Measurements from ENCODE around the gene UIMC1. TPM values are rescaled to one million over a fixed set of nuclear protein-coding genes. Genes with fewer than 3 reads are reported as not detected.
A peak's percentile ranks its signal among the peaks of the same experiment; 100 is the strongest.

Gene UIMC1
- polyA plus RNA-seq, 3 donors: 14.8 to 35.6 (median 19.1) TPM

DNA sequence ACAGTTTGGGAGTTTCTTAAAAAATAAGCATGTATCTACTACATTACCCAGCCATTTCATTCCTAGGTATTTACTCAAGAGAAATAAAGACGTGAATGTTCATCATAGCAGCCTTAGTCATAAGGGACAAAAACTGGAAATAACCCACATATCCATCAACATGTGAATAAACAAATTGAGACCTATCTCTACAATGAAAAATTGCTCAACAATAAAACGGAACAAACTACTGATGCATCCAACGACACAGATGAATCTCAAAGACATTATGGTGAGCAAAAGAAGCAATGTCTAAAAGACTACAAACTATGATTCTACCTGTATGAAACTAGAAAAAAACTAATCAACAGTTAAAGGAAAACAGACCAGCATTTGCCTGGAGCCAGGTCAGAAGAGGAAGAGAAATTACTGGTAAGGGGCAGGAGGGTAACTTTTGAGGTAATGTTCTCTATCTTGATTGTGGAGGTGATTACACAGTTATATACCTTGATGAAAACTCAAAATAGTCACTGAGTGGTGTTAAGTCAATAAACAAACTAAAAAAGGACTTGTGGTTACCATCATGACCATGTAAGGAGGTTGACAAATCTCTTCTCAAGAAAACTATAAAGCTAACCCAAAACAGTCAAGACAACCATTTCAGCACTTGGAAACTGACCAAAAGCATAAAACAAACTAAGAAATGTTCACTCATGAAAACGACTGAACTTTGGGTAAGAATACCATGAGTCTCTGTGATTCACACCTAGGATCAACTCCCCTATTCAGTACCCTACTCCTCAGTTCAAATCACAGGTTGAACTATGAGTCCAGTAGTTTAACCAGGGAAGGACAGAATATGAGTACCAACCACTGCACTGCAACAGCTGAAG lies 10.4 kb downstream of the UIMC1 start:
- no peaks in the 10 kb centered on the region for H4K20me1 ChIP-seq (ENCODE audit: insufficient read depth, low read length)
- no peaks in the 10 kb centered on the region for H3K9me3 ChIP-seq (replicated peaks in 1 of 2; ENCODE audit: control insufficient read depth in 1 of 2, insufficient read depth in 1 of 2, low read length in 2 of 2)
- peak overlapping the region; percentile 99 to 100 for H3K27ac ChIP-seq (ENCODE audit: low read depth in 1 of 2, low read length in 2 of 2)
- TF ChIP-seq, protein P1, sequence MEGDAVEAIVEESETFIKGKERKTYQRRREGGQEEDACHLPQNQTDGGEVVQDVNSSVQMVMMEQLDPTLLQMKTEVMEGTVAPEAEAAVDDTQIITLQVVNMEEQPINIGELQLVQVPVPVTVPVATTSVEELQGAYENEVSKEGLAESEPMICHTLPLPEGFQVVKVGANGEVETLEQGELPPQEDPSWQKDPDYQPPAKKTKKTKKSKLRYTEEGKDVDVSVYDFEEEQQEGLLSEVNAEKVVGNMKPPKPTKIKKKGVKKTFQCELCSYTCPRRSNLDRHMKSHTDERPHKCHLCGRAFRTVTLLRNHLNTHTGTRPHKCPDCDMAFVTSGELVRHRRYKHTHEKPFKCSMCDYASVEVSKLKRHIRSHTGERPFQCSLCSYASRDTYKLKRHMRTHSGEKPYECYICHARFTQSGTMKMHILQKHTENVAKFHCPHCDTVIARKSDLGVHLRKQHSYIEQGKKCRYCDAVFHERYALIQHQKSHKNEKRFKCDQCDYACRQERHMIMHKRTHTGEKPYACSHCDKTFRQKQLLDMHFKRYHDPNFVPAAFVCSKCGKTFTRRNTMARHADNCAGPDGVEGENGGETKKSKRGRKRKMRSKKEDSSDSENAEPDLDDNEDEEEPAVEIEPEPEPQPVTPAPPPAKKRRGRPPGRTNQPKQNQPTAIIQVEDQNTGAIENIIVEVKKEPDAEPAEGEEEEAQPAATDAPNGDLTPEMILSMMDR (IDR thresholded peaks at IDR 0.05): no peak
- H3K36me3 ChIP-seq (replicated peaks in 1 of 2; ENCODE audit: control insufficient read depth in 1 of 2, insufficient read depth in 2 of 2, low read length in 2 of 2): no peaks in the 10 kb centered on the region
- Mint-ChIP-seq H3K27me3 (ENCODE audit: low read depth in 3 of 3) (peaks cover 0 to 3% (median 0%) of the 10 kb centered on the region in 3 donors), H3K4me3 (peak overlapping the region in 1 of 2 donors; percentile 61), H3K36me3 (peaks cover 14 to 25% of the 10 kb centered on the region in 2 donors), H3K9me3 (peaks cover 0 to 2% (median 0%) of the 10 kb centered on the region in 7 donors), H3K27ac (peak overlapping the region; percentile 93 to 100 (median 99)), H3K4me1 (peaks cover 75% of the 10 kb centered on the region)
- DNase-seq: peak; percentile 81 to 93 (median 91)
- H2AFZ ChIP-seq (ENCODE audit: insufficient read depth, low read depth, low read length, poor library complexity, severe bottlenecking): no peak overlapping the region
- H3K4me1 ChIP-seq (ENCODE audit: control insufficient read depth in 1 of 2, insufficient read depth in 2 of 2, low read length in 2 of 2): peaks cover 80 to 90% of the 10 kb centered on the region in 2 donors
- no peaks in the 10 kb centered on the region for H3K27me3 ChIP-seq (ENCODE audit: control insufficient read depth in 2 of 2, insufficient read depth in 2 of 2, low read length in 2 of 2)
- WGBS (ENCODE audit: insufficient coverage): 0% methylated on average over 1 of the region's 4 CpGs
- H3K79me2 ChIP-seq (ENCODE audit: insufficient read depth, low read length): peaks cover 95% of the 10 kb centered on the region
- peak overlapping the region; percentile 82 for H3K9ac ChIP-seq (ENCODE audit: insufficient read depth, low read length, poor library complexity, severe bottlenecking)
- intact Hi-C loops (cut with micrococcal nuclease): loop anchor here in 1 of 2 donors (5.0 kb wide), 1 partner anchor 99 kb away; the partner anchor contains the start of gene HK3
- H3K4me2 ChIP-seq (replicated peaks; ENCODE audit: extremely low read depth, low read length, poor library complexity, severe bottlenecking): peak overlapping the region; percentile 33
- no peak overlapping the region for H3K4me3 ChIP-seq (replicated peaks in 1 of 3; ENCODE audit: low read depth in 2 of 3, low read length in 3 of 3)

DNA sequence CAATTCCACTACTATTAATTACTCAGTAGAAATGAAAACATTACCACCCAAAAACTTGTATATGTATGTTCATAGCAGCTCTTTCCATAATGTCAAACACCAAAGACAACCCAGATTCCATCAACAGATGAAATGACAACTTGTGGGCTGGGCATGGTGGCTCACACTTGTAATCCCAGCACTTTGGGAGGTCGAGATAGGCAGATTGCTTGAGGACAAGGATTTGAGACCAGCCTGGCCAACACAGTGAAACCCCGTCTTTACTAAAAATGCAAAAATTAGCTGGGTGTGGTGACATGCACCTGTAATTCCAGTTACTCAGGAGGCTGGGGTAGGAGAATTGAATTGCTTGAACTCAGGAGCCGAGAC lies 11.5 kb downstream of the UIMC1 start:
- peak overlapping the region; percentile 93 to 100 (median 99) for H3K27ac Mint-ChIP-seq
- 33% methylated on average over 1 of the region's 3 CpGs for WGBS (ENCODE audit: insufficient coverage)
- H3K4me3 Mint-ChIP-seq: peak overlapping the region; percentile 59 to 72
- H3K36me3 Mint-ChIP-seq: peaks cover 9 to 19% of the 10 kb centered on the region in 2 donors
- peaks cover 71 to 80% of the 10 kb centered on the region in 2 donors for H3K4me1 ChIP-seq (ENCODE audit: control insufficient read depth in 1 of 2, insufficient read depth in 2 of 2, low read length in 2 of 2)
- H3K9me3 ChIP-seq (replicated peaks in 1 of 2; ENCODE audit: control insufficient read depth in 1 of 2, insufficient read depth in 1 of 2, low read length in 2 of 2): no peaks in the 10 kb centered on the region
- H3K27me3 ChIP-seq (ENCODE audit: control insufficient read depth in 2 of 2, insufficient read depth in 2 of 2, low read length in 2 of 2): no peaks in the 10 kb centered on the region
- H3K9ac ChIP-seq (ENCODE audit: insufficient read depth, low read length, poor library complexity, severe bottlenecking): peak overlapping the region; percentile 82
- no peak overlapping the region for H2AFZ ChIP-seq (ENCODE audit: insufficient read depth, low read depth, low read length, poor library complexity, severe bottlenecking)
- H4K20me1 ChIP-seq (ENCODE audit: insufficient read depth, low read length): no peaks in the 10 kb centered on the region
- no peaks in the 10 kb centered on the region for H3K36me3 ChIP-seq (replicated peaks in 1 of 2; ENCODE audit: control insufficient read depth in 1 of 2, insufficient read depth in 2 of 2, low read length in 2 of 2)
- H3K4me1 Mint-ChIP-seq: peaks cover 65% of the 10 kb centered on the region
- H3K4me3 ChIP-seq (replicated peaks in 1 of 3; ENCODE audit: low read depth in 2 of 3, low read length in 3 of 3): peak overlapping the region in 1 of 3 experiments; percentile 50
- peaks cover 0 to 2% (median 0%) of the 10 kb centered on the region in 7 donors for H3K9me3 Mint-ChIP-seq
- intact Hi-C loops (cut with micrococcal nuclease): loop anchor here in 1 of 2 donors (5.0 kb wide), 1 partner anchor 98 kb away; the partner anchor contains the start of gene HK3
- peaks cover 0 to 3% (median 0%) of the 10 kb centered on the region in 3 donors for H3K27me3 Mint-ChIP-seq (ENCODE audit: low read depth in 3 of 3)
- DNase-seq: no peak
- TF ChIP-seq, protein P1 (IDR thresholded peaks at IDR 0.05): no peak
- H3K79me2 ChIP-seq (ENCODE audit: insufficient read depth, low read length): peaks cover 95% of the 10 kb centered on the region
- peak overlapping the region; percentile 99 to 100 for H3K27ac ChIP-seq (ENCODE audit: low read depth in 1 of 2, low read length in 2 of 2)
- H3K4me2 ChIP-seq (replicated peaks; ENCODE audit: extremely low read depth, low read length, poor library complexity, severe bottlenecking): peak overlapping the region; percentile 65

Measured in CD14-positive monocyte (primary cell).